Activated CD4-positive, CD25-positive, alpha-beta regulatory T cell treated with anti-CD3 and anti-CD28 coated beads, Interleukin-2, amount 50 U/mL, for 72 hours (primary cell): ENCODE results near the gene MDFIC.

Experiments
- DNase-seq: peaks from one replicate; pipeline ENCODE4 v3.0.0; 2021

MDFIC gene

GRCh38 chr7:114957444-114957843 lies 35.5 kb downstream of the MDFIC start:
- no peak for DNase-seq

- DNase-seq = no peak
Observed at GRCh38 chr7:114959931-114960330, 38.0 kb downstream of the MDFIC start.

GRCh38 chr7:114962441-114962840 lies 40.5 kb downstream of the MDFIC start:
- DNase-seq = no peak

GRCh38 chr7:114966156-114966555 lies 44.3 kb downstream of the MDFIC start:
- DNase-seq = no peak

- no peak for DNase-seq
Observed at GRCh38 chr7:114969096-114969495, 47.2 kb downstream of the MDFIC start.

- DNase-seq = no peak
Observed at GRCh38 chr7:114970308-114970707, 48.4 kb downstream of the MDFIC start.

GRCh38 chr7:114970732-114971131 lies 48.8 kb downstream of the MDFIC start:
- DNase-seq = no peak

- no peak for DNase-seq
Observed at GRCh38 chr7:114972567-114972966, 50.7 kb downstream of the MDFIC start.

GRCh38 chr7:114973147-114973546 lies 51.3 kb downstream of the MDFIC start:
- DNase-seq = no peak

GRCh38 chr7:114975401-114975800 lies 53.5 kb downstream of the MDFIC start:
- no peak for DNase-seq

GRCh38 chr7:114976666-114977065 lies 54.8 kb downstream of the MDFIC start:
- no peak for DNase-seq

- no peak for DNase-seq
Observed at GRCh38 chr7:114977277-114977676, 55.4 kb downstream of the MDFIC start.

GRCh38 chr7:114979388-114979787 lies 57.5 kb downstream of the MDFIC start:
- DNase-seq = no peak

- DNase-seq = no peak
Observed at GRCh38 chr7:114979803-114980507, 58.1 kb downstream of the MDFIC start.

GRCh38 chr7:114981323-114981722 lies 59.4 kb downstream of the MDFIC start:
- no peak for DNase-seq

GRCh38 chr7:114985116-114985715 lies 63.3 kb downstream of the MDFIC start:
- no peak for DNase-seq

GRCh38 chr7:114986190-114987180 lies 64.6 kb downstream of the MDFIC start:
- no peak for DNase-seq

GRCh38 chr7:114988026-114988425 lies 66.1 kb downstream of the MDFIC start:
- no peak for DNase-seq

GRCh38 chr7:114988755-114989375 lies 67.0 kb downstream of the MDFIC start:
- DNase-seq = no peak

- DNase-seq = no peak
Observed at GRCh38 chr7:114989531-114989930, 67.6 kb downstream of the MDFIC start.

GRCh38 chr7:114997487-114998404 lies 75.9 kb downstream of the MDFIC start:
- DNase-seq = no peak

- no peak for DNase-seq
Observed at GRCh38 chr7:115004121-115004520, 82.2 kb downstream of the MDFIC start.
